PFSK-1 (cell line): ENCODE measurements around the gene RCVRN.

Experiments
- FOXP2 ChIP-seq: optimal IDR thresholded peaks from 2 replicates; pipeline ENCODE3; 2011; ENCODE audit warnings: borderline replicate concordance, control low read depth, inconsistent platforms; ENCODE audit not compliant: insufficient read depth; ENCODE audit errors: extremely low read length, extremely low read depth
- POLR2AphosphoS5 ChIP-seq: IDR thresholded peaks from 2 replicates; pipeline ENCODE4 v1.6.1; 2012; ENCODE audit warnings: low read depth, mild to moderate bottlenecking, control low read depth, low read length, moderate library complexity
- SIN3A ChIP-seq: IDR thresholded peaks from 2 replicates; pipeline ENCODE4 v1.6.1; 2012; ENCODE audit warnings: mild to moderate bottlenecking, low read length, moderate library complexity, borderline replicate concordance; ENCODE audit not compliant: insufficient read depth
- TAF1 ChIP-seq: IDR thresholded peaks from 2 replicates; pipeline ENCODE4 v1.6.1; 2012; ENCODE audit warnings: low read length, control low read depth, borderline replicate concordance; ENCODE audit not compliant: insufficient read depth
- TF ChIP-seq, protein P1 (sequence below), 2 experiments: IDR thresholded peaks; 2 replicates each; pipeline versions ENCODE4 v1.6.1 to v1.8.0; 2011 to 2012; ENCODE audit warnings: low read depth in 2 of 2, low read length in 2 of 2, control low read depth in 1 of 2, inconsistent platforms in 1 of 2, mild to moderate bottlenecking in 1 of 2, moderate library complexity in 1 of 2; ENCODE audit not compliant: insufficient read depth in 1 of 2

The RCVRN gene

DNA sequence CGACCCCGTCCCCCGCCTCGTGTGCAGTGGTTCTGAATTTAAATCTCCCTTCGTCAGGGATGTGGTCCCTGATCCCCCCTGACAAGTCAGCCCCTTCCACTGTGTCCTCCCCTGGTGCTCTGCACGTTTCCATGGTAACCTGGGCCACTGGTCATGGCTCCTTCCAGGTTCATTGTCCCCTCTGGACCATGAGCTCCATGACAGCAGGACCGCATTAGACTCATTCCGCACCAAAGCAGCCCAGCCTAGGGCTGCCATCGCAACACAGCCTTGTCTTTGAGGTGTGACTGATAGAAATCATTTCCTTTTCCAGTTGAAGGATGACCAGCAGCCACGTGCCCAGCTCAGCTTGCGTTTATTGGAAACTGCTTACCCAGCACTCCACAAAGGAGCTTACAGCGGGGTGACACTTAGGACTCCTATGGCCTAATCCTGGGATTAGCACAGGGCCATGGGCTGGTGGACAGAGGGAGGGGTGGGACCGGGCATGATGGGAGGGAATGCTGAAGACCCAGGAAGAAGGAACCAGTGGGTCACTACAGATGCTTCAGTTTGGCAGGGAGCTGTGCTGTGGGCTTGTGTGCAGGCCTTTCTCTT, 7.6 kb downstream of the RCVRN start:
- no peak for TF ChIP-seq TAF1
- TF ChIP-seq FOXP2 = no peak
- TF ChIP-seq SIN3A = no peak
- TF ChIP-seq POLR2AphosphoS5 = no peak
- TF ChIP-seq, protein P1, sequence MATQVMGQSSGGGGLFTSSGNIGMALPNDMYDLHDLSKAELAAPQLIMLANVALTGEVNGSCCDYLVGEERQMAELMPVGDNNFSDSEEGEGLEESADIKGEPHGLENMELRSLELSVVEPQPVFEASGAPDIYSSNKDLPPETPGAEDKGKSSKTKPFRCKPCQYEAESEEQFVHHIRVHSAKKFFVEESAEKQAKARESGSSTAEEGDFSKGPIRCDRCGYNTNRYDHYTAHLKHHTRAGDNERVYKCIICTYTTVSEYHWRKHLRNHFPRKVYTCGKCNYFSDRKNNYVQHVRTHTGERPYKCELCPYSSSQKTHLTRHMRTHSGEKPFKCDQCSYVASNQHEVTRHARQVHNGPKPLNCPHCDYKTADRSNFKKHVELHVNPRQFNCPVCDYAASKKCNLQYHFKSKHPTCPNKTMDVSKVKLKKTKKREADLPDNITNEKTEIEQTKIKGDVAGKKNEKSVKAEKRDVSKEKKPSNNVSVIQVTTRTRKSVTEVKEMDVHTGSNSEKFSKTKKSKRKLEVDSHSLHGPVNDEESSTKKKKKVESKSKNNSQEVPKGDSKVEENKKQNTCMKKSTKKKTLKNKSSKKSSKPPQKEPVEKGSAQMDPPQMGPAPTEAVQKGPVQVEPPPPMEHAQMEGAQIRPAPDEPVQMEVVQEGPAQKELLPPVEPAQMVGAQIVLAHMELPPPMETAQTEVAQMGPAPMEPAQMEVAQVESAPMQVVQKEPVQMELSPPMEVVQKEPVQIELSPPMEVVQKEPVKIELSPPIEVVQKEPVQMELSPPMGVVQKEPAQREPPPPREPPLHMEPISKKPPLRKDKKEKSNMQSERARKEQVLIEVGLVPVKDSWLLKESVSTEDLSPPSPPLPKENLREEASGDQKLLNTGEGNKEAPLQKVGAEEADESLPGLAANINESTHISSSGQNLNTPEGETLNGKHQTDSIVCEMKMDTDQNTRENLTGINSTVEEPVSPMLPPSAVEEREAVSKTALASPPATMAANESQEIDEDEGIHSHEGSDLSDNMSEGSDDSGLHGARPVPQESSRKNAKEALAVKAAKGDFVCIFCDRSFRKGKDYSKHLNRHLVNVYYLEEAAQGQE (IDR thresholded peaks at IDR 0.05; ENCODE audit: insufficient read depth in 1 of 2, low read depth in 2 of 2, low read length in 2 of 2) = no peak

DNA sequence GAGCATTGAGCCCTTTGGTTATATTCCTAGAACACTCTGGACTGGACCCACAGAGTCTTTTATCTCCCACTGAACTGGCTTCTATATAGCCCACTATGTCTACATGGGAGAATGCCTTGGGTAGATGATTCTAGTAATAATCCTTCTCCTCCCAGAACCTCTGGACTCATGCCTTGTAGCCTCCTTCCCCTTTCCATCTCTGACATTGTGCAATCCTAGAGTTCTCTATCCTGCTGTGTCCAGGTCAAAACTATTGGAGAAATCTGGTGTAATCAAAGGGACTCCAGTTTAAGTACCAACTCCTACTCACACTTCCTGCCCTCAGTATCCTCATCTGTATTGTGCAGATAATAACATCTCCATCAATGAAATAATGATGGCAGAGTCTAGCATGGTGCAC, 9.1 kb downstream of the RCVRN start:
- TF ChIP-seq TAF1 (no peak), SIN3A (no peak), POLR2AphosphoS5 (no peak), FOXP2 (no peak)
- TF ChIP-seq, protein P1 (IDR thresholded peaks at IDR 0.05; ENCODE audit: insufficient read depth in 1 of 2, low read depth in 2 of 2, low read length in 2 of 2) = no peak

DNA sequence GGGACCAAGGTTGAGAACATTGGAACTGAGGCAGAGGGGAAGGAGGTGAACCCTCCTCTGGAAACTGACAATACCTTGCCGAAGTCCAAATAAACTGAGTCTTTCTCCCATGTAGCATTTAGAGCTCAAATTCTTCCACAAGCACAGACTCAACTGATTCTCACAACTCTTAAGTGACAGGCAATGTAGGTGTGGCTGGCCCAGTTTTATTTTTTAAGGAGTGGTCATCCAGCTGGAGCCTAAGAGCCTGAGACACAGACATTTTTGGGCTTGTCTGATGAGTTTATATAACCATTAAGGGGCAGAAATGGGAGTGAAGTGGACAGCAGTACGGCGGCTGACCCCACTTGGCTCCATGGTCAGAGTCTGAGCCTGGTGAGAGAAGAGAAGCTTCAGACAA, 10.8 kb downstream of the RCVRN start:
- TF ChIP-seq FOXP2 (no peak), SIN3A (no peak), TAF1 (no peak), POLR2AphosphoS5 (no peak)
- TF ChIP-seq, protein P1 (IDR thresholded peaks at IDR 0.05; ENCODE audit: insufficient read depth in 1 of 2, low read depth in 2 of 2, low read length in 2 of 2) = no peak

DNA sequence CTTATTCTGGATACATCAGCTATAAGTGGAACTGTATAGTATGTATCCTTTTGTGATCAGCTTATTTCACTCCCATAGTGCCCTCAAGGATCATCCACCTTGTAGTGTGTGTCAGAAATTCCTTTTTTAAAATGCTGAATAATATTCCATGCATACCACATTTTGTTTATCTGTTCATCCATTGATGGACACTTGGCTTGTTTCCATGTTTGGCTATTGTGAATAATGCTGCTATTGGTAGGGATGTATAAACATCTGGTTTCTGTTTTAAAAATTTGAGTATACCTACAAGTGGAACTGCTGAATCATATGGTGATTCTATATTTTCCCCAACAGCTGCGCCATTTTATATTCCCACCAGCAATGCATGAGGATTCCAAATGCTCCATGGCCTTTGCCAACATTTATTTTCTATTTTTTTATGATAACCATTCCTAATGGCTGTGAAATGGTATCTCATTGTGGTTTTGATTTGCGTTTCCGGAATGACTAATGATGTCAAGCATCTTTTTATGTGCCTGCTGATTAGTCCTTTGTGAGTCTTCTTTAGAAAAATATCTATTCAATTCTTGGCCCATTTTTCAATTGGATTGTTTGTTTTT, 11.6 kb downstream of the RCVRN start:
- TF ChIP-seq FOXP2 (no peak), TAF1 (no peak), POLR2AphosphoS5 (no peak), SIN3A (no peak)
- TF ChIP-seq, protein P1 (IDR thresholded peaks at IDR 0.05; ENCODE audit: insufficient read depth in 1 of 2, low read depth in 2 of 2, low read length in 2 of 2) = no peak
